GM18505 (cell line): ENCODE measurements around the gene FTO.

Source experiments
- ATAC-seq: cut with Tn5 transposase; IDR thresholded peaks from one replicate; pipeline ENCODE4 v1.9.1; 2021; ENCODE audit not compliant: unreplicated experiment
- POLR2A ChIP-seq: IDR thresholded peaks from 4 replicates; pipeline ENCODE4 v1.6.1; 2011; ENCODE audit warnings: borderline replicate concordance; ENCODE audit not compliant: insufficient read depth, insufficient read length; ENCODE audit errors: extremely low read depth

Gene FTO

GRCh38 chr16:54152362-54153239 is 448.6 kb downstream of the FTO start:
- no peak for ATAC-seq
- no peak for TF ChIP-seq POLR2A

DNA sequence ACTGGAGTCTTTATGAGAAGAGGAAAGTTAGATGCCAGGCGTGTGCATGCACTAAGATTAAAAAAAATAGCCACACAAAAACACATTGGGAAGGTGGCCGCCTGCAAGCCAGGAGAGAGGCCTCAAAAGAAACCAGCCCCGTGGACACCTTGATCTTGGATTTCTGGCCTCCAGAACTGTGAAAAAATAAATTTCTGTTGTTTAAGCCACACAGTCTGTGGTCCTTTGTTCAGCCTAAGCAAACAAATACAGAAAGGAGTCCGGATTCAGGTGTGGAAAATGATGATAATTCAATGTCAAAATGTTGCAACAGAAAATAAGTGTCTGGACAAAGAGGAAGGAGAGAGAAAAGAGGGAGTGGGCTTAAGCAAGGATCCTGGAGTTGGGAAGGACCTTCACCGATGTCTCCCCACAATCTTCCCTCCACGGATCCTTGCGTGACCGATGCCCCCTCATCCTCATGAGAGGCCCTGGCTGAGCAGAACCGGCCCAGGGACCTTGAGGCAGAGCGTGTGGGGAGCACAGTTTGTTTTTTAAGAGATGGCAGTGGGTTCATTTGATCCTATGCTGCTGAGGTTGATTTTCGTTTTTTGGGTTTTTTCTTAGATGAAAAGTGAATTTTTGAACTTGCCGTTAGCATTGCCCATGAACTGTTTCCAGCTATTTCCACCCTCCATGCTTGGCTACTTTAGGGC is 449.4 kb downstream of the FTO start:
- TF ChIP-seq POLR2A = no peak

DNA sequence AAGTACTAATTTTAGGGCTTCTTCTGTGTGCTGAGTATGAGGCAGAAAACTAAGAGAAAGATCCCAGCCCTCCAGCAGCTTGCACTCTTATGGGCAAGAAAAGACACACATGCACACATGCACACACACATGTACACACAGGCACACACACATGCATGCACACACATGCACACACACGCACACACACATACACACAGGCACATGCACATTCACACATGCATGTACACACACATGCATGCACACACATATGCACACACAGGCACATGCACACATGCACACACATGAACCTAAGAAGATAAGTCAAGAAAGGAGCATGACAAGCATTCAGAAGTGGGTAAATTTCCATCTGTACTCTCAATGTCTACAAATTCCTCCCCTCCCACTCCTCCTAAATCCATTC is 452.4 kb downstream of the FTO start:
- no peak for TF ChIP-seq POLR2A
- ATAC-seq = no peak

More for the DNA sequence above, 449.4 kb downstream of the FTO start:
- ATAC-seq = no peak

DNA sequence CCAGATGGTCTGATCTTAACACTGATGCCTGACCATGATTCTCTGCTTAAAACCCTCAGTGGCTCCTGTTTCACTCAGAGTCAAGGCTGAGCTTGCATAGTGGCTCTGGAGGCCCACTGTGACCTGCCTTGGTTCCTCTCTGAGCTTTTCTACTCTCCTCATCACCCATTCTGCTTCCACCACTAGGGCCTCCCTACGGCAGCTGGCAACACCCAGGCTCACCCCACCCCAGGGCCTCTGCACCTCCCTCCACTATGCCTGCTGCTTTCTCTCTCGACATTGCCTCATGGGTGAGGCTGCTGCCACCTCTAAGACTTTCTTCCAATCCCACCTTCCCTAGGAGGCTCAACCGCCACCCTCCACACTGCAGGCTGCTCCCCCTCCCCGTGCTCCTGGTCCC is 455.0 kb downstream of the FTO start:
- no peak for TF ChIP-seq POLR2A
- ATAC-seq = no peak

DNA sequence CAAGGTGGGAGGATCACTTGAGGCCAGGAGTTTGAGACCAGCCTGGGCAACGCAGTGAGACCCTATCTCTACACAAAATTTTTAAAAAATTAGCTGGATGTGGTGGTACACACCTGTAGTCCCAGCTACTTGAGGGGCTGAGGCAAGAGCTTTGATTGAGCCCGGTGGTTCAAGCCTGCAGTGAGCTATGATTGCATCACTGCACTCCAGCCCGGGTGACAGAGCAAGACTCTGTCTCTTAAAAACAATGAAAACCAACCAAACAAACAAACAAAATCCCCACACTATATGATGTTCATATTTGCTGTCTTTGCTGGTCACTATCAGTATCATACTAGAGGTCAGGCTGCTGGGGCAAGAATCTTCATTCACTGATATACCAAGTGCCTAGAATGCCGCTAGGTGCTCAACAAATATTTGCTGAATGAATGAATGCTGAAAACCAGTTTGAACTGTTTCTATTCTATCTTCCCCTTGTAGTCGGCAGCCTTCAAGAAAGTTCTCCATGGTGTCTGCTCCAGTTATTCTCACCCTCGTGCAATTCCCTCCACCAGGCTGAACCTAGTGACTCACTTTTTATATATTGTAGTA is 455.6 kb downstream of the FTO start:
- no peak for ATAC-seq
- TF ChIP-seq POLR2A = no peak

- no peak for TF ChIP-seq POLR2A
- no peak for ATAC-seq
These were observed 456.4 kb downstream of the FTO start for GRCh38 chr16:54160252-54160860.

DNA sequence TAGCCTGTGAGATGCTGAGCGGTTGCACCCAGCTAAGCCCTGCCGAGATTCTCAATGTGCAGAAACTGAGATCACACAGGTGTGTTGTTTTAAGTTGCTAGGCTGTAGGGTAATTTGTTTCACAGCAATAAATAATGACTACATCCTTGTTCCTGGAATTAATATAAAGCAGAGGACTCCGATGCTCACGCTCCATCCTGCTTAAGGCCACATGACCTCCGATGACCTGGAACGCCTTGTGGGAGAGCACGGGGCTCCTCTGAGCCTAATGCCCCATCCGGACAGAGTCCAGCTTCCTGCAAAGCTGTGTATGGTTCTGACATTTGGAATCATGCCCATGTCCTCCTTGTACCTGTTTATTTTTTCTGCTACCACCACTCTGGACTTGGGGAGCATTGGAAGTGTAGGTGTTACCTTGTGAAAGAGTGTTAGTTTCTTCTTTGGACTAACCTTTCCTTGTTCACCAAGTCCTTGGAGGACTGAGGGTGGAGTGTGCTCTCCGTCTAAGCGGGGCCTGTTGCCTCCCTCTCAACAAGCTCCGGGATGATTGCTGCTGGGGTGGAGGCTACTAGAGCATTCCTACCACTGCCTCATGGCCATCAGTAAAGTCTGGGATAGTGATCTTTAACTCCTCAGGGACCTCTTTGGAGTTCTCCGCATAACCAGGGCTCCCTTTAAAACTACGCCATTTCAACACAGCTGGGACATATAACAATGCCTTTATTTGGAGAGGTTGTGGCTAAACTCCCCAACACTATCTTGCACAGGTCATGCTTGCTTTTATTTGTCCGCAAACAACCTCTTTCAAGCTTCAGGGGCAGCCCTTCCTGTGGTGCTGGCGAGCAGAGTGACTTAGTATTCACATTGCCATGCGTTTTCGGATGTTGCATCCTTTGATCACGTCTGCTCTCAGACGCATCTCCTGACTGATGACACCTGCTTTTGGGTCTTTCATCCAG is 457.3 kb downstream of the FTO start:
- TF ChIP-seq POLR2A = no peak
- ATAC-seq = no peak

- TF ChIP-seq POLR2A = no peak
- ATAC-seq = no peak
These were observed 459.4 kb downstream of the FTO start for GRCh38 chr16:54163197-54163843.

- ATAC-seq = no peak
- TF ChIP-seq POLR2A = no peak
These were observed 460.8 kb downstream of the FTO start for GRCh38 chr16:54164789-54165173.

GRCh38 chr16:54165174-54165911 is 461.4 kb downstream of the FTO start:
- no peak for TF ChIP-seq POLR2A
- ATAC-seq = no peak
